H54 (cell line): ENCODE data around the gene LRCH1.

ENCODE experiments used
- DNase-seq: peaks from one replicate; pipeline ENCODE4 v3.0.0; 2011; ENCODE audit warnings: low spot score, mixed read lengths; ENCODE audit not compliant: insufficient read length
- FAIRE-seq: peaks from 3 replicates; lab custom pipeline; 2011; peaks lifted over from hg19 to GRCh38; lab: Jason Lieb, UNC
- POLR2A ChIP-seq: IDR thresholded peaks from 2 replicates; pipeline ENCODE4 v1.6.1; 2011; ENCODE audit warnings: low read depth, mild to moderate bottlenecking, low read length

LRCH1 gene

DNA sequence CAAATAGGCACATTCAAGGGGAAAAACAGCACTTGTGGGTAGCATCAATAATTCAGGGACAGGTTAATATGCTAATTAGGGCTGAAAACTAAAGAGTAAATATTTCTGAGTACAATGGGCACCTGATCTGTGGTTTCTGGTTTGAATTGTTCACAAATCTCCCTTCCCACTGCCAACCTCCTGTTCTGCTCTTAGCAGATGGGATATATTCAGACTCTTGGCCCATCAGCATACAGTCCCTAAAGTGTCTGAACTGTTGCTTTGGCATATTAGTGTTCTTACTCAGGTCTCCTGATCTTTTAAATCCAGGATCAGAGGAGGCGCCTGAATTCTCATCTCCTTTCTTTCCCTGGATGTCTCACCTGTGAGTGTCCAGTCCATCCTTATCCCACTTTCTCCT is 8.2 kb upstream of the LRCH1 start:
- TF ChIP-seq POLR2A, result no peak

DNA sequence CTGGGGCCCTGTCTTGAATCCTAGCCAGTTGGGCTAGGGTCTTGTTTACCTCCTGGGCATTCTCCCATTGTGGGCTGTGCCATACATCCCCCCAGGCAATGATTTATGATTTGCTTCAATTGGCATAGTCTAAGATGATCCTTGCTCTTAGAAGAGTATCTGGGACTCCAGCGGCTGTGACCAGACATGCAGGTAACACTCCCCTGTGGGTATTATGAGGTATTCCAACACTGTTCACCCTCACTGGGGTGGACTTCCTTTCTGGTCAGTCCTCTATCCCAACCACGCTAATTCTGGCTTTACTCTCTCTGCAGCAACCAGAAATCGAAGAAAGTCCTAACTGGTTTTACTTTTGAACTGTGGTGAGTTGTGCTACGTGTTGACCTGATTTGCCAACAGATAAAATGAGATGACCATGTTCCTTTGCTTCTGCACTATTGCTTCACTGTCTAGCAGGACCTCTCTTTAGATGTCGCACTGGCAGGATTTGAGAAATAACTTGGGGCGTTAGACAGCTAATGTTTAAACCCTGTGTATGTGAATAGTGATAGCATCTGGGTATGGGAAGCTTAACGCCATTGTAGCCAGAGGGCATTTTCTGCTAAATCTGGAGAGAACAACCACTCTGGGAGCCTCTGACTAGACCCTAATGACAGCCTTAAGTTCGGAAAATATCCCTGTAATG is 6.7 kb upstream of the LRCH1 start:
- TF ChIP-seq POLR2A, result no peak
- FAIRE-seq (no peak), DNase-seq (no peak)

More for the DNA sequence above, 8.2 kb upstream of the LRCH1 start:
- DNase-seq, result no peak
- no peak for FAIRE-seq

DNA sequence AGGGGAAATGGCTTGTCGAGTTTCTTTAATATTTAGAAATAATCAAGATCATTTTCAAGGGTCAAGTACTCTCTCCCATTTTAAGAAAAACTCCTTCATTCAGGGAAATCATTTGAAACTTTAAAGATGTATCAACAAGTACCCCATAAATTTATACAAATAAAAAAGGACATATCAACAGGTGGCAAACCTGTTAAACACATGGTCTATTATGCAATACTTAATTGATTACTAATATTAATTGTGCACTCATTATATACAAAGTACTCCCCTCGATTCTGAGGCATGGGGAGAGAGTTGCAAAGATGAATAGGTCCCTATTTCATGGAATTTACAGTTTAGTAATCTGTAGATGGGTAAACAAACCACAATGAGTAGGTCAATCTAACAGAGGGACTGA is 2.1 kb upstream of the LRCH1 start:
- DNase-seq (no peak), FAIRE-seq (no peak)
- no peak for TF ChIP-seq POLR2A

DNA sequence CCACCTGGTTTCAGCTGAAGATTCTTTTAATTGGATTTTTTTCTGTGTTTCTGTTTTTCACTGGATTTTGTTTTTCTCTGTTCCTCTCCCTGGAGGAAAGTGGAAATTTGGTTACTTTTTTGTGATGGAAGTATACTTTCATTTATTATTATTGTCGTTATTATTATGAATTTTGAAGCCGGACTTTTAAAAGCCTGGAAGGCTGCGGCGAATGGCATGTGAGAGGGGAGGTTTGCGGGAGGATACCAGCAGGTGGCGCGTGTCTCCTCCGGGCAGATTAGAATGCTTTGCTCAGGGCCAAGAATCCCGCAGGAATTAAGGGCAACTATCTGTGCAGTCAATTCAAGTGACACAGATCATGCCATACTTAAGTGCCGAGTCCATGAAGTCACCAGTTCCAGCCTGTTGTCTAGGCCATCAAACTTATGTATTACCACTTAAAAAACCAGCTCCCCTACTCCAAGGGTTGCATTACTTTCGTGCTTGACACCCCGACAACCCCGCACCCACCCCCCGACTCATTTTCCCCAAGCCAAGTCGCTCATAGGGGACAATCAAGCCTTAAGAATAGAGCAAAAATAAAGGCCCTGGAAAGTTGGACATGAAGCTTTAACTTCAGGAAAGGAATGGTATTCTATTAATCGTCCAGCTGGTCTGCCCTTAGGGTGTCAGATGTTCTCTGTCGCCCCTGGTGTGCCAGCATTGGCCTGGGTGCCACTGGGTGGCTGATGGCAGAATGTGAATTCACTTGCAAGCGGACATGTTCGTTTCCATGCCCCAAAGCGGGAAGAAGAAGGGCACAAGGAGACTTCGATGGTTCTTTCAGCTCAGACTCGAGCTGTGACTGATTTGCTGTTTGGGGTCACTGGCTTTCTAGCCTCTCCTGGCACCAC is 1.3 kb upstream of the LRCH1 start:
- FAIRE-seq (peak; percentile 87), DNase-seq (no peak)
- TF ChIP-seq POLR2A, result no peak

DNA sequence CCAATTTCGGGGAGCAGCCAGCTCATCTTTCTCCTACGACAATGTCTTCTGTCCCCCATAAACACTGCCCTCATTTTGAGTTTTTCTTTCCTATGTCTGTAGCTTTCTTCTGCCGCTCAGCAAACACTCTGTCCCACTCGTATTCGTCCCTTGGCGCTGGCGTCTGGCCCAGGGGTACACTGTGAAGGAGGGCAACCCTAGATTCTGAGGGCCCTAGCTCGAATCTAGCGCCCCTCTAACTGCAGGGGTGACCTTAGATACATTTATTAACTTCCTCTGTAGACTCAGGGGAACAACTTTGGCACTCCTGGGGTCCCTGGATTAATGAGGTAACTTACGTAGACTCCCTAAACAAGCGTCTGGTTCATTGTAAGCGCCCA is 677 bp upstream of the LRCH1 start:
- TF ChIP-seq POLR2A, result no peak
- DNase-seq (no peak), FAIRE-seq (no peak)

DNA sequence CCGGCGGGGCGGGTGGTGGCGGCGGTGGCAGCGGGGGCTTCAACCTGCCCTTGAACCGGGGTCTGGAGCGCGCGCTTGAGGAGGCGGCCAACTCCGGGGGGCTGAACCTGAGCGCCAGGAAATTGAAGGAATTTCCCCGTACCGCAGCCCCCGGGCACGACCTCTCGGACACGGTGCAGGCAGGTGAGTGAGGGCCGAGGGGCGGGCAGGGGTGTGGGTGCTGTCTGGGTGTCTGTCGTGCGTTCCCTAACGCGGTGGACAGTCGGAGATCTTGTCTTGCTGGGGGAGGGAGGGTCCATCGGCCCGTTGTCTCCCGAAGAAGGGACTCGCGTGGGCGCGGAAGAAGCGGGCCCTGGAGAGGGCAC is 533 bp downstream of the LRCH1 start:
- TF ChIP-seq POLR2A, result no peak; the same call in 1 of the 2 replicates
- FAIRE-seq, result no peak
- no peak for DNase-seq

DNA sequence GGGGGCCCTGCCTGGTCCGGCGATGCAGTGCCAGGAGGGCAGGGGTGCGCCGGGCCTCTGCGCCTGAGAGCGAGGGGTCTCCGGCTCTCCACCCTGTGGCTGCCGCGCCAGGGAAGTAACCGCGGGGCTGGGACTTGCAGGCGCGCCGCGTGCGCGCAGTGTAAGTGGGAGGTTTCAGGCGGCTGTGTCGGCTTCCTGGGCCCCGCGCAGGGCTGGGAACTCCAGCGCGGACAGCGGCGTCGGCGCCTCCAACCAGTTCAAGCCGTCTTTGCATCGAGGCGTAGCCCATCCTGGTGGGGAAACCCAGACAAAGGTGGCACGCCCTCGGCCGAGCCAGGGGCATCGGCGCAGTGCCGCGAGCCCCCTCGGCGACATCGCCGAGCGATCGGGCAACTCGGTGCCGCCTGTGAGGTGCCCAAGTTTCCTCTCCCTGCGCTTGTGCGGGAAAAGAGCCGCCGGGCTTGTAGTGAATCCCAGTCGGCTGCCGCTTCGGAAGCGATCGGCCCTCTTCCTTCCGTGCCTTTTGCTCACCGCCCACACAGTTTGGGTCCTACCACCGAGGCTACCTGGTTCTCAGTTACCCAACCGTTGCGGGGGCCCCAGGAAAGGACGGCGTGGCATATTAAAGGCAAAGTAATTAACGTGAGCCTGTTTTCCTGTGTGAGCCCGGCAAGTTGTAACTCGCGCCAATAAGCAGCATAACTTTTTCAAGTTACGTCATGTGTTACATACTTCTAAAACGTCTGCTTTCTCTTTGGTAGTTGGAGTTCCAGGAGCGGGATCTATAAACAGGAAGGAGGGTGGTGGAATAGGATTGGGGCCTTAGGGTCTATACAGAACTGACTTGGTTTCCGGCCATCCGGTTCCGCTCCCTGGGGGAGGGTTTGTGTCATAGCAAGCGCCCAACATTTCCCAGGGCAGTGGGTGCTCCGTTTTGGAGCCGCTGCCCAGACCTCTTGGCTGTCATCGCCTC is 1.2 kb downstream of the LRCH1 start:
- no peak; the same call in none of the 2 replicates for TF ChIP-seq POLR2A
- FAIRE-seq, result no peak

DNA sequence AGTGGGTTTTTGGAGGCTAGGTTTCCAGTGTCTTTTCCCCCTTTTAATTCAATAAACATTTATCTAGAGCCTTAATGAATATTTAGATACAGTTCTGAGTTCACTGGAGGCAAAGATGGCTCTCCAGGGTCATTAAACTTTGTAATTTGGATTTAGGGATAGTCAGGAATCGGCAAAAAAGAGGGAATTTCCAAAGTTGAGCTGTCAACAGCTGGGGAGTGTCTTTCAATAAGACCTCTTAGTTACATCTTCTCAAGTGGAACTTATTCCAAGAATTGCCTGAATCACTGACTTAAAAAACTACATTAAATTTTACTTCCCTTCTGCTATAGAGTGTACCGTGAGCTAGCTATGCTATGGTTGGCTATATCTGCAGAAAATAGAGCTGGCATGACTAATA is 2.0 kb downstream of the LRCH1 start:
- TF ChIP-seq POLR2A, result no peak
- no peak for FAIRE-seq
- DNase-seq, result no peak

More for the DNA sequence above, 1.2 kb downstream of the LRCH1 start:
- peak; percentile 41 for DNase-seq

DNA sequence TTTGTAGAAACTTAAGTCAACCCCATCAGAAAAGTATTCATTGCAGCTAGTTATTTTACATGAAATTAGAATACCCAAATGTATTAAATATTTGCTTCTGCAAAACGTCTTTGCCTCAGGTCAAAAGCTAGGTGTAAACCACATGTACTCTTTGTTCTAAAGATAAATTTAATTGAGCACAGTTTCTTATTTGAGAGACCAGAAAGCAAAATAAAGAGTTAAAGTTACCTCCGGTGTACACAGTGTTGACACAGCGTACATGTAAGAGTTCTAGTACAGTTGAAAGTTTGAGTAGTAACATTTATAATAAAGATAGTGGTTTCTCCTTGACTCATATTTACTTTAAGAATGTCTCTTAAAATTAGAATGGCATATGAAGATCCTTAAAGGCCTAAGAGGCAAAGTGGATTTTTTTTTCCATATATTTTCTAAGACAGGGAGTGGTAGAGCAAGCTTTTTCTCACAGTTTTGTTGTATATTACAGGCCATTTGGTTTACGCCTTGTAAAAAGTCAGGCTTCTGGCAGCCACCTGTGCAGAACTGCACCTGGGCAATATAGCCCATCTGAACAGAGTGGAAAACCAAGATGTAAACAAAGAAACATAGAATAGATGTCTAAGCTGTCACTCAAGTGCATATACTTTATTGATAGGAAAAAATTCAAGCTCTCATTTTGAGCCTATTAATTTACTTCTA is 2.9 kb downstream of the LRCH1 start:
- DNase-seq (no peak), FAIRE-seq (no peak)
- no peak for TF ChIP-seq POLR2A

DNA sequence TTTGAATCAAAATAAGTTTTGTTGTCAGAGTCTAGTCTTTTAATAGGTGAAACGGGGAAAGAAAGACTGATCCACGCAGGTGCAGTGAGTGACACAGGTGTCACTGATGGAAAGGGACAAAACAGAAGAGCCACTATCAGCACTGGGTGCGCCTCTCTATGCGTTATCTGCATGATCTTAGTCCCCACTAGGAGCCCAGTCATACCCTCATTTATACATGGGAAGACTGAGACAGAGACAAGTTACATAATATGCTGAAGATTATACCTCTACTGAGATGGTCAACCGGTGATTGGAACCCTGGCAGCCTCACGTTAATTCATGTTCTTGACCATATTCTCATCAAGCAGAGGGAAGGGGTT is 3.4 kb downstream of the LRCH1 start:
- DNase-seq (no peak), FAIRE-seq (no peak)
- no peak for TF ChIP-seq POLR2A

DNA sequence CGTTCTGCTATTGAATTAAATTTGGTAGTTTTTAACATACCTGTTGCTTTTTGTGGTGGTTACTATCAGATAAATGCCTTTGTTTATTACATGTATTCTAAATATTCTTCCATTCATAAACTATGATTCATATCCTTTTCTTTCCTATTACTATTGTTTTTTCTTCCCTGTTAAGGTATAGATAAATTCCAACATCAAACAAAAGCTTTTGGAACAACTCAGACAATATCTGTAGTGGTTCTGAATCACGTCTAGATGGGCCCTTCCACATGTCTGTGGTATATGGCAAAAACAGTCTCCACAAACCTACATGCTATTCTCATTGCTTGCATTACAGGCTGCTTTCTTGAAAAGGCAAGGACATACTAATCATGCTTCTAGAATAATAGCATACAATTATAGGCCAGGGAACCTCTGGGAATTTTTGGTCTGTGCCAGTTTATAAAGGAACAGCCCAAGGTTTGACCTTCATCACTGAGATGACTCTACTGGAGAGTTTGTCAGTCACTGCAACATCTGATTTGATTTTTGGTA is 6.4 kb downstream of the LRCH1 start:
- no peak for TF ChIP-seq POLR2A
- no peak for FAIRE-seq
- no peak for DNase-seq

DNA sequence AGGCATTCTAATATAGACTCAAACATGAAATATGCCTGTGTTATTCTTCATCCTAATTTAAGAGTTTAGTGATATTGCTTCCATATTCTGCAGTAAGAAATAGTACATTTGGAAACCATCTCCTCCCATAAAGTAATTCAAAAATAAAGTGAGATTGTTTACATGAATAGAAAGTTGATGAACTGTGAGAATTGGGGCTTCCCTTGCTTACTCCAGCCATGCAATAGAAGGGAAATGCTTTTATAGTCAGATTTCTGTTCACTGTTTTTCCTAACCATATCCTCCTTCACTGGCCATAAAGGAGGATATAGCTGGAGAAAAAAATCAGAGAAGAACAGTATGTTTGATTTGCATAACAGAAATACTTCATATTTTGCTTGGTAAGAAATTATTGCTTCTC is 7.8 kb downstream of the LRCH1 start:
- no peak for TF ChIP-seq POLR2A
- no peak for FAIRE-seq
- no peak for DNase-seq

DNA sequence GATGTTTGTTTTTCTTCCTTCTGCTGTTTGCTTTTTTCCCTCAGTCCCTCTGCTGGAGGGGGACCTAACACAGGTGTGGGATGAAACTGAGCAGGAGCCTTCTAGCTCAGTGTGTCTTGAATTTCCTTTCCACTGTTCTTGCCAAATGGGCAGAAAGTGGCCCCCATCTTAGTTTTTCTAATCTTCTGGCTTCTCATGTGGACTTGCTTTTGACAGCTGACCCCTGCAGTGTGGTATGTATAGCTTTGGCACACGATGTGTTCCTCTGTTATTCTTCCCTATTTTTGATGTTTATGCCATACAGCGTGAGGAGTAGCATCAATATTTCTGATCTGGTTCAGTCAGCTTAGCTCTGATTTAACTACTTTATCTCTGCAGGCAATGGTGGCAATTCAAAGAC is 8.3 kb downstream of the LRCH1 start:
- TF ChIP-seq POLR2A, result no peak
- DNase-seq (no peak), FAIRE-seq (no peak)
